GM18520 (cell line): ENCODE measurements around the gene PPP1R9B.

ENCODE experiments used
- ATAC-seq: cut with Tn5 transposase; IDR thresholded peaks from one replicate; pipeline ENCODE4 v1.9.1; 2021; ENCODE audit not compliant: unreplicated experiment

Gene PPP1R9B

DNA sequence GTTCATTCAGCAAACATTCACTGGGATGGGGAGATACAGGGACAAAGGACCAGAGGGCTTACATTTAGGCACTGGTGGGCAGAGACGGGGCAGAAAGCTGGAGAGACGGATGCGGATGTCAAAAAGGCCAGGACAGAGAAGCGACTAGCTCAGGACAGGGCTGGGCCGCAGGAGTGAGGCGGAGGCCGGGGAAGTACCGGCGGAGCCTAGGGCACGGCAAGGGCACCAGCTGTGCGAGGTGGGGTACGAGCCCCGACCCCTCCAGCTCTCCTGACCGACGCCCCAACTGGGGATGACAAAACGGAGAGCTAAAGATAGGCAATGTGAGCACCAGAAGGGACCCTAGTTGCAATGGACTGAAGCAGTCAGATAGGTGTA lies 11.4 kb upstream of the PPP1R9B start:
- no peak for ATAC-seq

DNA sequence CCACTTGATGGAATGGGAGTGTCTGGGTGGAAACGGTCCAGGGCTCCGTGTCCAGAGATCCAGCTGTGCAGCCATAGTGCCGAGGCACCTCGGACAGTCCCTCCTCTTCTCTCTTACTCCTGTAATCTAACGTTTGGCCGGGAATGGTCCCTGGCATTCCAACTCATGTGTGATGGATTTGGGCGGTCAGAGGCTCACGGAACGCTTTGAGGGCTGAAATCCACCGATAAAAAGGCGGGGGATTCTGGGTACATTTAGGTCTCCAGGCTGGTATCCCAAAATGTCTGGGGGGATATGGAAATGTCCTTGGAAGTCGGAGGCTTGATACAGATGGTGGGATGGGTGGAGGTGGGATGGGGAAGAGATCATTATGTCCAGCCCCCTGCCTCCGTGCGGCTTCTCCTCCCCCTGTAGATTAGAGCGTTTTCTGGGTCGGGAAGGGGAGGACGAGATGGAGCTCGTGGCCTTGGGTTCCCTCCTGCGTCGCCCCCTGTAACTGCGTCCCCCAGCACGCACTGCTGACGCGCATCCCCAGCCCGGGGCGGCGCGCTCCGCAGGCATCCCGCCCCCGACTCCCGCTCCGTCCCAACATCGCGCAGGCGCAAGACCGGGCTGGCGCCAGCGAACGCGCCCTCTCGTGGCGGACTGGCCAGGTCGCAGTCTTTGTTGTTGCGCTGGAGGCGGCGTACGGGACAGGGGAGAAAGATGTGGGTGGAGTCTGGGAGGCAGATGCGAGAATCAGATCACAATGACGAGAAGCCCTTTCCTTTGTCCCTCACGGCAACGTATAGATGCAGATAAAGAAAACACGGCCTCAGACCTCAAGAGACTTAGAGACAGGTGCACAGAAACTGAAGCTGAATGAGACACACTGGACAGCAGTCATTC lies 10.8 kb upstream of the PPP1R9B start:
- peak; percentile 84 for ATAC-seq

GRCh38 chr17:50157891-50158290 lies 7.4 kb upstream of the PPP1R9B start:
- ATAC-seq: no peak

DNA sequence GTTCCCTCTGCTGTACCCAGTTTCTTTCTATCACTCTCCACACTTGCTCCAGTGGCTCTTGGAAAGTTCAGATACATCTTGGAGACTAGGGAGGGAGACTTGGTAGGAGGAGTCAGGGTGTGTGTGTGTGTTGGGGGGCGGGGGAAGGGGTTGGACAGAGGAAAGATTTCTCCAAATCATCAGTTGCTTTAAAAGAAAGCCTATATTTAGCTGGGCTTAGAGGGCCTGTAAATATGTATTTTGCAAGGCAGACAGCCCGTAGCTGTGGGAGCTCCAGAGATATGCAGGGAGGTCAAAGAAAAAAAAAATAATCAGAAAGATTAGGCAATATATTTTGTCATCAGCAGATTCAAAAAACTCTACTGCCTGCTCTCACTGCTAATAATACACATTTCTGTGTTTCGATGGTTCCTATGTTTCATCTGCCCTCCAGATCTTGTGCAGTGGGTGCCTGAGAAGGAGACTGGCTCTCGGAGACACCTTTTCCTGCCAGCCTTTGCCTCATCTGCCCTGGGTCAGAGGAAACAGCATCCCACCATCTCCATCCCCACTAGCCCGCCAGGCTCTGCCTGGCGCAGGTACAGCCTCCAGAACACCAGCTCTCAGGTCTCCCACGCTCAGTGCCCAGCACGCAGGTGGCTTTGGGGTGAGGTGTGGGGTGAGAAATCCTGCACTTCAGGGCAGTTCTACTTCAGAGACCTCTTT lies 4.8 kb upstream of the PPP1R9B start:
- no peak for ATAC-seq

DNA sequence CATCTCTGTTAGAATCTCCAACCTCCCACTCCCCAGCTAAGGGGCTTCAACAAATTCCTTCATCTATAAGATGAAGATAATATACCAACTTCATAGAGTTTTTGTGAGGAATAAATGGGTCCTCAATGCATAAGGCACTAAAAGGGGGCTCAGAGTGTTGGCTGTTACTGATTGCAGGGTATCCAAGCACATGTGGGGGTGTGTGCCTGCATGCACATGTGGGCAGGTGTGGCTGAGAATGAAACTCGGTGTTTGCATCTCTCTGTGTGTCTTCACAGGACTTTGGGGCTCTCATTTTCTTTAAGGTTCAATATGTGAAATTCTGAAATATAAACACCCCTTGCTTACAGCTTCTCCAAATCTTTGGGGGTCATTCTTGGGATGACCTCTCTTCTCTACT lies 4.1 kb upstream of the PPP1R9B start:
- no peak for ATAC-seq

DNA sequence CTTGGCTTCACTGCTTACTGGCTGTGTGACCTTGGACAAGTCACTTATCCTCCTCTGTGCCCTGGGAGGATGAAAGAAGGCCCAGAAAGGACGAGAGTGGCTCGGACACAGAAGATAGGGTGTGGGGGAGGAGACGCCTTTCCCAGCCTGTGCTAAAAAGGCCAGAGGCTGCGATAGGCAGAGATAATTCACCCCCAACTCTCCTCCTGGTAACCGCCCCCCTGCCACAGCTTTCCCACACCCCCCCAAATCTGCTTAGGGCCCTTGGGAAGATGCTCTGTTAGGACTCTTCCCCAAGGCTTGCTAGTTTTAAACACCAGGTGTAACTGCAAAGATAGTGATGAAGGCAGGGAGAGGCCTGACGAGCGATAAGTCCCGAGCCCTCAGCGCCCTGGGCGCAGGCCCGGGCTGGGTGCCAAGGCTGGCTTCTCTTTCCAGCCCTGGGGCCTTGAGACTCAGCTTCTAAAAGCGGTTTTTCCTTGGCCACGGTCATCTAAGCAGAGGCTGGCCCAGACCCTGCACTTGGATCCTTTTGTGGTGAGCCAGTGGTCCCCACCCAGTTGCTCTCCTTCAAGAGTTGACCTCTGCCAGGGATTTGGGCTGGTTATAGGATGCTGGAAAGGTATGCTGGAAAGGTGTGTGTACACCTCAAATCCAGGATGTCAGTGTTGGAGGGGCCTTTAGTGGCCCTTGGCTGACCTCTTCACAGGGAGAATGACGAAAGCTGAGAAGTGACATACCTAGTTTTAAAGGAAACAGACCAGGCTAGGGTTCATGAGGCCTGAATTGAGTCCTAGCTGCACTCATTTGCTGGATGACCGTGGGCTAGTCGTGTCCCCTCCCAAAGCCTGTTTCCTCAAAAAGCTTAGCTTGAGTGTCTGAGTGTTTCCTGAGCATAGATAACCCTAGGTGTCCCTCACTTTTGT lies 3.4 kb upstream of the PPP1R9B start:
- no peak for ATAC-seq

DNA sequence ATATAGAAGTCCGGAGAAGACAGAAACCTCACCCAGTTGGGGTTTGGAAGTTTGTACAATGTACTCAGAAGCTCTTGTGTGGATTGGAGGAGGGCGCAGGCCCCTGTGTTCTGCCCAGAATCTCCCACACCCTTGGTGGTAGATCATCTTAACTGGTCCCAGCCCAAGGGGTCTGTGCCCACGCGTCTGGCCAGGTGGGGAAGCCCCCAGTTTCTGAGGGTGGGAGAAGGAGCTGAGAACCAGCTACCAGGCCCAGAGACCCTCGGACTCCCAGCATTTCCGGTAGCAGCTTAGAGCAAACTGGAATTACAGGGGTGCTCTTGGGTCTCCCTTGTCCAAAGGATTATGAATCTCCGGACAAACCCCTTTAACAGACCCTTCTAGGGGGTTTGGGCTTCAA lies 2.3 kb upstream of the PPP1R9B start:
- ATAC-seq: no peak

GRCh38 chr17:50151937-50152547 lies 1.6 kb upstream of the PPP1R9B start:
- ATAC-seq: no peak

- ATAC-seq: peak; percentile 34
Measured at GRCh38 chr17:50151041-50151936, 812 bp upstream of the PPP1R9B start.

DNA sequence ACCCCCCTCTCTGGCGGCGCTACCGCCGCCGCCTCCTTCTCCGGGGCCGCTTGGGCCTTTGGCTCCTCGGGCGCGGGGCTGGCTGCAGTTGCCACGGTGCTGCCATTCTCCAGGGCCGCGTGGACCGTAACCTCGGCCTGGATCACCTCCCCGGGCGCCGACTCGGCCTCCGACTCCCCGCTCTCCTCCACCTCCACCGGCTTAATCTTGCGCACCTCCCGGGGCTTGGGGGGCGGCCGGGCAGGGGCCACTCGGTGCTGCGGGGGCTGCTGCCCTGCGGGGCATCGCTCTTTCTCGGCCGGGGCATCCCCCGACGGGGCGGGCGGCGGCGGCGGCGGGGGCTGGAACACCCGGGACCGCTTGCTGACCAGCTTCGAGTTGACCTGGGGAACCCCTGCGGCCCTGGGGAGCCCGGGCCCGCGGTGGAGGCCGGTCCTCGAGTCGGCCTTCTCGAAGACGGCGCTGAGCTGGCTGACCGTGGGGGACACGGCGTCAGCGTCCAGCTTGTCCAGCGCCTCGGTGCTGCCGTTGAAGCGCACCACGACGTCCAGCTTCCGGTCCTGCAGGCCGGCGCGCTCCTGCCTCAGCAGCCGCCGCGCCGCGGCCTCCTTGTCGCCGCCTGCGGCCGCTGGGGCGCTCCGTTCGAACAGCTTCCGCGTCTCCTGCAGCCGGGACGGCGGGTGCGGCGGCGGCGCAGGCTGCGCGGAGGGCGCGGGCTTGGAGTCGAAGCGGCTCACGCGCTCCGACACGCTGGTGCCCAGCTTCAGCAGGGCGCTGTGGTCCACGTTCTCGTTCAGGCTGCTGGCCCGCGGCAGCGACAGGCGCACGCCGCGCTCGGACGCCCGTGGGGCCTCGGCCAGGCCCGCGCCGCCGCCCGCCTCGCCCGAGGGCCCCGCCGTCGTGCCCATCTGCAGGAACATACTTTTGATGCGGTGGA lies 792 bp downstream of the PPP1R9B start:
- no peak for ATAC-seq

DNA sequence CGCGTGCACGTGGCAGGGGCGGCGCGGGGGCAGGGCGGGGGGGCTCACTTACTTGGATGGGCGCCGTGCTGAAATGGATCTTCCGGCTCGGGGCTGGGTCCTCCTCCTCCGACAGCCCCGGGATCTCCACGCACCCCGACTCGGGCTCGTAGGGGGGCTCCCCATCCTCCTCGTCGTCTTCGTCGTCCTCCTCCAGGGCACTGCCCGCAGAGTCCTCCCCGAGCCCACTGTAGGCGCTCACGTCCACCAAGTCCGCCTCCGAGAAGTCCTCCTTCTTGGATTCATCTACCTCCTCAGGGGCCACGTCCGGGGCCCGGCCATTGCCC lies 1.4 kb downstream of the PPP1R9B start:
- ATAC-seq: no peak

GRCh38 chr17:50148226-50149090 lies 2.0 kb downstream of the PPP1R9B start:
- ATAC-seq: peak; percentile 27

DNA sequence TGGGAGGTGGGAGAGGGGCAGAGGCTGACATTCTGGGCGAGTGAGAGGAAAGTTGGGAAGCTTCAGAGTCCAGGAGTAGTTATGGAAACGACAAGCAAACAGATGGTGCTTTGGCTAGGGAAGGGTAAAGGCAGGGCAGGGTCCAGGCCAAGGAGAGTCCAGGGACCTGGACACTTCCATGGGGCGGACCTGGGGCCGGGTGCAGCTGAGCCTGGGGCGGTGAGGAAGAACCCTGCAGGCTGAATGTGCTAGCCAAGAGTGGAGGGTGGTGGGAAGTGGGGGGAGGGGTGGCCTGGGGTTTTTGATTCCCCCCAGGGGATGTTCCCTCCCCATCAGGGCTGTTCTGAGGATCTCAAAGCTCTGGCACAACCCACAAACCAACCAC lies 2.6 kb downstream of the PPP1R9B start:
- no peak for ATAC-seq

- ATAC-seq: no peak
Measured at GRCh38 chr17:50146927-50147665, 3.4 kb downstream of the PPP1R9B start.

GRCh38 chr17:50146230-50146926 lies 4.1 kb downstream of the PPP1R9B start:
- ATAC-seq: no peak

DNA sequence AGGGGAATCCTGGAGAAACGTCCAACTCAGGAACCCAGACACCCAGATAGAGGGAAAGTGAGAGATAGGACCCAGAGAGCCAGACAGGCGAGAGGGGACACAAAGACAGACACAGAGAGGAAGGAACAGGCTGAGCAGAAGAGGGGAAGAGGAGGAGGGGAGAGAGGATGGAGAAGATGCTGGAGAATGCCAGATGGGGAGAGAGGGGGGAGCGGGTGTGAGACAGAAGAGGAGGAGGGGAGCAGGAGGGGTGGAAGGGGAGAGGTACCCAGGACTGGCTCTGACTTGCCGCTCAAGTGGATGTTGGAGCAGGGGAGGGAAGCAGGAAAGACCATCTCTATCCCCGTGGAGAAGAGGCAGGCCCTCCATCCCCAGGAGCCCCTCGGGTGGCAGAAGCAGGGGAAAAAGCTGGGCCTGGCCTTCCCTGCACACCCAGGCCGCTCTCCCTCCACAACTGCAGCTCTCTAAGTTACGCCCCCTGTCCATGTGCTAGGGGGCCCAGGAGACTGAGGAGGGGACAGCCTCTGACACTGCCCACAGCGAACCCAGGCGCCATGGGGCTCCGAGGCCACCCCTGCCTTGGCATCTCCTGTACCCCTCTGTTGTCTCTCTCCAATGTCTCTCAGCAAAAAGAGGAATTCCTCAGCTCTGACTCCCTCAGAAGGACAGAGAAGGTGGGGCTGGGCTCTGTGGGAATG lies 4.8 kb downstream of the PPP1R9B start:
- no peak for ATAC-seq
